ENCODE measurements around the gene CEP70.
"Not testable (repeated sequence)": the region's sequence is repeated elsewhere in the genome, so short reads cannot be mapped to it uniquely, and the experiment has no call there.

CEP70 gene

DNA sequence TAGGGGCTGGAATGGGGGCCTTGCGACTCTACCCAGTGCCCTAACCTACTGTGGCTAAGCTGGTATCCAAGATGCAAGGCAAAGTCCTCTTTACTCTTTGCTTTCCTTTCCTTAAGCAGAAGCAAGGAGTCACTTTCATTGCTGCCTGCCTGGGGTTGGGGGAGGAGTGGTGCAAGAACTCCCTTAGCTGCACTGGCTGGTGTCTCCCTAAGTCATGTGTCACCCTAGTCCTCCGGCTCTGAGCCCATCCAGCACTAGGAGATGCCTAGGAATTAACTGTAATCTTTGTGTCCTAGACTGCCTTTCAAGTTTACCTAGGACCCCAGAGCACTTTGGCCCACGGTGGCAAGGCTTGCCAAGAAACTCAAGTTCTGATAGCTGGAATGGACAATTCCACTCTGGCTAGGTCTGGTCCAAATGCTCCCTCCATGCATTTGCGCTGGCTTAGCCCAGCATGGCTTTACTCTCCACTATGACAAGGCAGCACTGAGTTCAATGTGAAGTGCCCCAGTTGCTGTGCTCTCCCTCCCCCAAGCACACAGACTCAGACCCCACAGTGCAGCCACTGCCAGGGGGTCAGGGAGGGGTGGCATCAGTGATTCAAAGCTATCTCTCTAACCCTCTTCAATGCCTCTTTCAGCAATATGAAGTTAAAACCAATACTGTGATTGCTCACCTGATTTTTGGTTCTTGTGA, 100.9 kb downstream of the CEP70 start:
- Histone ChIP-seq H3K27ac (replicated peaks) (no peak overlapping the region), H3K4me3 (replicated peaks; ENCODE audit: insufficient read depth, low read length) (no peak overlapping the region), H3K27me3 (ENCODE audit: insufficient read depth, poor library complexity, severe bottlenecking) (peaks cover 4% of the 10 kb centered on the region)
- no peak for TF ChIP-seq SPI1 (IDR thresholded peaks at IDR 0.05; ENCODE audit: borderline replicate concordance, low read depth)
- no peak for TF ChIP-seq GABPA (IDR thresholded peaks at IDR 0.05; ENCODE audit: low read depth)
- TF ChIP-seq CTCF (IDR thresholded peaks at IDR 0.05; ENCODE audit: insufficient read depth, low read length), result no peak
- TF ChIP-seq POLR2AphosphoS5 (IDR thresholded peaks at IDR 0.05; ENCODE audit: low read depth), result no peak
- no peak for TF ChIP-seq REST (IDR thresholded peaks at IDR 0.05; ENCODE audit: insufficient replicate concordance, low read depth)
- no peak for DNase-seq (ENCODE audit: low read depth in 1 of 2, low spot score in 1 of 2)

GRCh38 chr3:138491971-138492370, 102.1 kb downstream of the CEP70 start:
- no peak overlapping the region for H3K27ac ChIP-seq (replicated peaks)
- DNase-seq (ENCODE audit: low read depth in 1 of 2, low spot score in 1 of 2), result no peak
- TF ChIP-seq GABPA (IDR thresholded peaks at IDR 0.05; ENCODE audit: low read depth), result no peak
- TF ChIP-seq CTCF (IDR thresholded peaks at IDR 0.05; ENCODE audit: insufficient read depth, low read length), result no peak
- peaks cover 4% of the 10 kb centered on the region for H3K27me3 ChIP-seq (ENCODE audit: insufficient read depth, poor library complexity, severe bottlenecking)
- H3K4me3 ChIP-seq (replicated peaks; ENCODE audit: insufficient read depth, low read length), result no peak overlapping the region

DNA sequence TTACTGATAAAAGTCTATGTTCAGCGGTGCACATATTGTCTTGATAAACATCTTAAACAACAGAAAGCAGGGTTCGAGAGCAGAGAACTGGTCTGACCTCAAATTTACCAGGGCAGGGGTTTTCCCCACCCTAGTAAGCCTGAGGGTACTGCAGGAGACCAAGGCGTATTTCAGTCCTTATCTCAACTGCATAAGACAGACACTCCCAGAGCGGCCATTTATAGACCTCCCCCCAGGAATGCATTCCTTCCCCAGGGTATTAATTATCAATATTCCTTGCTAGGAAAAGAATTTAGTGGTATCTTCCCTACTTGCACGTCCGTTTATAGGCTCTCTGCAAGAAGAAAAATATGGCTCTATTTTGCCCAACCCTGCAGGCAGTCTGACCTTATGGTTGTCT, 107.5 kb downstream of the CEP70 start:
- not testable (repeated sequence) for H3K27me3 ChIP-seq (ENCODE audit: insufficient read depth, poor library complexity, severe bottlenecking); H3K4me3 ChIP-seq (replicated peaks; ENCODE audit: insufficient read depth, low read length); DNase-seq (ENCODE audit: low read depth in 1 of 2, low spot score in 1 of 2); H3K27ac ChIP-seq (replicated peaks)

GRCh38 chr3:138484672-138485071, 109.4 kb downstream of the CEP70 start:
- not testable (repeated sequence) for H3K27me3 ChIP-seq (ENCODE audit: insufficient read depth, poor library complexity, severe bottlenecking); H3K4me3 ChIP-seq (replicated peaks; ENCODE audit: insufficient read depth, low read length); H3K27ac ChIP-seq (replicated peaks); DNase-seq (ENCODE audit: low read depth in 1 of 2, low spot score in 1 of 2)

GRCh38 chr3:138479438-138479863, 114.6 kb downstream of the CEP70 start:
- Histone ChIP-seq H3K27ac (replicated peaks) (no peak overlapping the region), H3K27me3 (ENCODE audit: insufficient read depth, poor library complexity, severe bottlenecking) (peaks cover 5% of the 10 kb centered on the region), H3K4me3 (replicated peaks; ENCODE audit: insufficient read depth, low read length) (no peak overlapping the region)
- no peak for TF ChIP-seq POLR2AphosphoS5 (IDR thresholded peaks at IDR 0.05; ENCODE audit: low read depth)
- TF ChIP-seq CTCF (IDR thresholded peaks at IDR 0.05; ENCODE audit: insufficient read depth, low read length), result peak; percentile 96
- DNase-seq (ENCODE audit: low read depth in 1 of 2, low spot score in 1 of 2), result peak in 1 of 2 experiments; percentile 36

DNA sequence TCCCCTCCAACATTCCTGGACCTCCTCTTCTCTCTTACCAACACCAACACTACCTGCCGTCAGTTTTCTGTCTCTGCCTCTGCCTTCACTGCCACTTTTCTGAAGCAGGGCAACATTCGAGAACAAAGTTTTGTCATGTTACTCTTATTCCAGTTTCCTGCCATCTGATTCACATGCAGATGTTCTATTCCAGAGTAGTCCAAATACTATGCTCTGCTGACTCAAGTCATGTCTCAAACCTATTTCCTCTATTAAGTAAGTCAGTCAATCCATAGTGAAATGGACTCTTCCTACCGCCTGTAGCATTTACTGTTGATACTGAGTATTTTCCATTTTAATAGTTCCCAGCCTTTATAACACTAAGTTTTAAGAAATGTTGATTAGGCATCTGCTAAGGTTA, 116.3 kb downstream of the CEP70 start:
- Histone ChIP-seq H3K27ac (replicated peaks) (no peak overlapping the region), H3K27me3 (ENCODE audit: insufficient read depth, poor library complexity, severe bottlenecking) (peaks cover 5% of the 10 kb centered on the region), H3K4me3 (replicated peaks; ENCODE audit: insufficient read depth, low read length) (no peak overlapping the region)
- TF ChIP-seq REST (IDR thresholded peaks at IDR 0.05; ENCODE audit: insufficient replicate concordance, low read depth), result no peak
- TF ChIP-seq SPI1 (IDR thresholded peaks at IDR 0.05; ENCODE audit: borderline replicate concordance, low read depth), result no peak
- no peak for TF ChIP-seq POLR2AphosphoS5 (IDR thresholded peaks at IDR 0.05; ENCODE audit: low read depth)
- TF ChIP-seq GABPA (IDR thresholded peaks at IDR 0.05; ENCODE audit: low read depth), result no peak
- TF ChIP-seq CTCF (IDR thresholded peaks at IDR 0.05; ENCODE audit: insufficient read depth, low read length), result no peak
- no peak for DNase-seq (ENCODE audit: low read depth in 1 of 2, low spot score in 1 of 2)
